ENCODE data around the gene NOP9.

The NOP9 gene

DNA sequence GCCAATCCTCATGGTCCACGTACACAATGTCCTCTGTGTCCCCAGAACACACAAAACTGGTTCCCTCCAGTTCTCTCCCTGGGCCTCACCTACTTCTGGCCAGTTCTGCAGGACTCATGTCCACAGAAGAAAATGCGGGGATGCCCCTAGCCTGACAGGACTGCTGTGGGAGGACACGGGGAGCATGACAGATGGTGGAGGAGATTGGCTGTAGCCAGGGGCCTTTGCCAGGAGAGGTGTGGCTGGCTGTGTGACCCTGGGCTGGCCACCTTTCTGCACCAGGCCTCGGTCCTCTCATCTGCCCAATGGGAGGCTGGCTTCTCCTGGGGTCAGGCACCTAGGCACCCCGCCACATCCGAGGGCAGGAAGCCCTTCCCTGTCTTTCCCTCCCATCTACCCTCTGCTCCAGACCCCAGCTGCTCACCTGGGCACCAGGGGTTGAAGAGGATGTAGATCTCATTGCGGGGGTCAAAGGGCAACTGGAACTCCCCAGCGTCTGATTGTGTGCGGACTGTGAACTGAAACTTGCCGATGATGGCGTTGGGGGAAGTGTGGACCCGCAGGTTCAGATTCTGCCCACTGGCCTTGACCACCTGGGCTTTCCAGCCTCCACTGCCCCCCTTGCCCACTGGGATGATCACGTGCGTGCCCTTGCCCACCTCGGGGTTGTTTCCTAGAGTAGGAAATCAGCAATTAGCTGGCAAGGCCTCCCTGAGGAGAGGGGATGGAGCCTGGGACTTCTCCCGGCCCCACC, 39.4 kb upstream of the NOP9 start:
- Histone ChIP-seq H3K79me2 (no peaks in the 10 kb centered on the region), H3K4me2 (ENCODE audit: low read length) (no peak overlapping the region), H2AFZ (no peak overlapping the region), H3K4me1 (no peaks in the 10 kb centered on the region), H3K9ac (no peak overlapping the region), H3K27ac (no peak overlapping the region), H3K4me3 (ENCODE audit: low read depth, low read length) (no peak overlapping the region), H3K9me3 (ENCODE audit: control insufficient read depth, low read length) (no peaks in the 10 kb centered on the region), H3K27me3 (ENCODE audit: control insufficient read depth, insufficient read depth, low read length) (no peaks in the 10 kb centered on the region), H3K36me3 (ENCODE audit: control insufficient read depth, insufficient read depth, low read length) (no peaks in the 10 kb centered on the region)
- TF ChIP-seq, protein P1, sequence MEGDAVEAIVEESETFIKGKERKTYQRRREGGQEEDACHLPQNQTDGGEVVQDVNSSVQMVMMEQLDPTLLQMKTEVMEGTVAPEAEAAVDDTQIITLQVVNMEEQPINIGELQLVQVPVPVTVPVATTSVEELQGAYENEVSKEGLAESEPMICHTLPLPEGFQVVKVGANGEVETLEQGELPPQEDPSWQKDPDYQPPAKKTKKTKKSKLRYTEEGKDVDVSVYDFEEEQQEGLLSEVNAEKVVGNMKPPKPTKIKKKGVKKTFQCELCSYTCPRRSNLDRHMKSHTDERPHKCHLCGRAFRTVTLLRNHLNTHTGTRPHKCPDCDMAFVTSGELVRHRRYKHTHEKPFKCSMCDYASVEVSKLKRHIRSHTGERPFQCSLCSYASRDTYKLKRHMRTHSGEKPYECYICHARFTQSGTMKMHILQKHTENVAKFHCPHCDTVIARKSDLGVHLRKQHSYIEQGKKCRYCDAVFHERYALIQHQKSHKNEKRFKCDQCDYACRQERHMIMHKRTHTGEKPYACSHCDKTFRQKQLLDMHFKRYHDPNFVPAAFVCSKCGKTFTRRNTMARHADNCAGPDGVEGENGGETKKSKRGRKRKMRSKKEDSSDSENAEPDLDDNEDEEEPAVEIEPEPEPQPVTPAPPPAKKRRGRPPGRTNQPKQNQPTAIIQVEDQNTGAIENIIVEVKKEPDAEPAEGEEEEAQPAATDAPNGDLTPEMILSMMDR (IDR thresholded peaks at IDR 0.05), result no peak

DNA sequence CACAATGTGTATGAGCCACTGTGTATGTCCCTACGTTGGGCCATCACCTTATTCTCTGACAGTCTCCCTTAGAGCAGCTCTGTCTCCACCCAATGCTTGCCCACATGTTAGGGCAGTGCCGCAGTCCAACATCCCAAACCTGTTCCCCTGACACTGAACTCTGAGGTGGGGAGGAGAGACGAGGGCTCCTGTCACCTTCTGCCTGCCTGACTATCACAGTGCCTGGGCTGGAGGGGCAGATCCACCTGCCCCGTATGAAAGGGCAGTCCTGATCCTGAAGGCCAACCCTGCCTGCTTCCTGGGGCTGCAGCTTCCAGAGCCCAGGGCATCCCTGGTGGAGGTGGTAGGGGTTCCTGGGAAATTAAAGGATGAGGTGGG, 38.9 kb upstream of the NOP9 start:
- Histone ChIP-seq H3K9ac (no peak overlapping the region), H3K4me2 (ENCODE audit: low read length) (no peak overlapping the region), H3K4me1 (no peaks in the 10 kb centered on the region), H3K9me3 (ENCODE audit: control insufficient read depth, low read length) (no peaks in the 10 kb centered on the region), H3K79me2 (no peaks in the 10 kb centered on the region), H3K4me3 (ENCODE audit: low read depth, low read length) (no peak overlapping the region), H3K27me3 (ENCODE audit: control insufficient read depth, insufficient read depth, low read length) (no peaks in the 10 kb centered on the region), H3K27ac (no peak overlapping the region), H3K36me3 (ENCODE audit: control insufficient read depth, insufficient read depth, low read length) (no peaks in the 10 kb centered on the region), H2AFZ (no peak overlapping the region)
- TF ChIP-seq, protein P1 (IDR thresholded peaks at IDR 0.05), result no peak

DNA sequence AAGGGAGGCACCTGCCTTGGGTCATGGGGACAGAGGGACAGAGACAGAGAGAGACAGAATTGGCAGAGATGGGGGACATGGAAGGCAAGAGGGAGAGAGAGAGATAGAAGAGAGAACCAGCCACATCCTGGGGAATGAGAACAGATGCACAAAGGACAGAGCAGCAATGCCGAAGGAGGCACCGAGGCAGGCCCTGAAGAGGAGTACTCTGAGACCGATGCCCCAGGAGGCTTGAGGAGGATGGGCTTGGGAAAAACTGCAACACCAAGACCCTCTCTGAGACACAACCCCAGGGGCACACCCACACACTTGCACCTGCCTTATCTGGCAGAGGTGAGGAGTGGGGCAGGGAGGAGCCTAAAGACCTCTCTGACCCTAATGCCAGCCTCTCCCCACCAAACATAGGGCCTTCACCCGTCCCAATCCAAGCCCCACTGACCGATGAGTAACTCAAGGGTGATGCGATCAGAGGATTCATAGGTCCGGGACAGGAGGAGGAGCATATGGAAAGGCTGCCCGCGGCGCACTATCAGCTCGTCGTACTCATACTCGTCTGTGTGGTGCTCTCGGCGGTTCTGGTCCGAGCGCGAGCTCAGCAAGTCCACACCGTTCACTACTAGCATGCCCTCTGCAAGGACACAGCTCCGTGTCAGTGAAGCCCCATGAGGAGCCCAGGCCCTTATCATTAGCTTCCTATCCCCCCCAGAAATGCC, 38.2 kb upstream of the NOP9 start:
- TF ChIP-seq, protein P1 (IDR thresholded peaks at IDR 0.05), result no peak
- H2AFZ ChIP-seq, result no peak overlapping the region
- no peak overlapping the region for H3K4me3 ChIP-seq (ENCODE audit: low read depth, low read length)
- no peaks in the 10 kb centered on the region for H3K9me3 ChIP-seq (ENCODE audit: control insufficient read depth, low read length)
- no peaks in the 10 kb centered on the region for H3K4me1 ChIP-seq
- H3K79me2 ChIP-seq, result no peaks in the 10 kb centered on the region
- H3K27me3 ChIP-seq (ENCODE audit: control insufficient read depth, insufficient read depth, low read length), result no peaks in the 10 kb centered on the region
- H3K27ac ChIP-seq, result no peak overlapping the region
- H3K4me2 ChIP-seq (ENCODE audit: low read length), result no peak overlapping the region
- H3K36me3 ChIP-seq (ENCODE audit: control insufficient read depth, insufficient read depth, low read length), result no peaks in the 10 kb centered on the region
- H3K9ac ChIP-seq, result no peak overlapping the region

DNA sequence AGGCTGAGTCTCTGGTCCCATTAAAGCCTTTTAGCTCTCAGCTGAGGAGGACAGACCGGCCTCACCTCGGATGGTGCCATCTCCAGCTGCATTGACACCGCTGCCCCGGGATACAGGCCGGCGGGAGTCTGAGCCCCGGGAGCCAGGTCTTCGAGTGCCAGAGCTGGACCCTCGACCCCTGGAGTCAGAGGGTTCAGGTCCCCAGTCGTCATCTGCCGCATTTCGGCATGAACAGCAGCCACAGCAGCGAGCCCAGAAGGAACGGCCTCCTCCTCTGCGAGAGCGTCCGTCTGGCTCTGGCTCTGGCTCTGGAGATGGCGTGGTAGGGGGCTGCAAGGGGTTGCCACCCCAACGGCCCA, 37.7 kb upstream of the NOP9 start:
- Histone ChIP-seq H3K36me3 (ENCODE audit: control insufficient read depth, insufficient read depth, low read length) (no peaks in the 10 kb centered on the region), H3K4me1 (no peaks in the 10 kb centered on the region)
- TF ChIP-seq, protein P1 (IDR thresholded peaks at IDR 0.05), result no peak

More for the DNA sequence above, 37.7 kb upstream of the NOP9 start:
- H2AFZ ChIP-seq, result no peak overlapping the region
- H3K79me2 ChIP-seq, result no peaks in the 10 kb centered on the region
- no peaks in the 10 kb centered on the region for H3K9me3 ChIP-seq (ENCODE audit: control insufficient read depth, low read length)
- H3K9ac ChIP-seq, result no peak overlapping the region
- no peak overlapping the region for H3K4me2 ChIP-seq (ENCODE audit: low read length)
- H3K4me3 ChIP-seq (ENCODE audit: low read depth, low read length), result no peak overlapping the region
- H3K27me3 ChIP-seq (ENCODE audit: control insufficient read depth, insufficient read depth, low read length), result no peaks in the 10 kb centered on the region
- H3K27ac ChIP-seq, result no peak overlapping the region
